Ecto neural progenitor cell (in vitro differentiated cells): ENCODE measurements around the gene WDR44.
"Not testable (repeated sequence)": the region's sequence is repeated elsewhere in the genome, so short reads cannot be mapped to it uniquely, and the experiment has no call there.

ENCODE experiments used
- DNase-seq: peaks from one replicate; pipeline ENCODE4 v3.0.0-alpha.2; 2018; ENCODE audit warnings: low spot score

Gene WDR44

GRCh38 chrX:118356154-118356701, 10.3 kb downstream of the WDR44 start:
- no peak for DNase-seq

DNA sequence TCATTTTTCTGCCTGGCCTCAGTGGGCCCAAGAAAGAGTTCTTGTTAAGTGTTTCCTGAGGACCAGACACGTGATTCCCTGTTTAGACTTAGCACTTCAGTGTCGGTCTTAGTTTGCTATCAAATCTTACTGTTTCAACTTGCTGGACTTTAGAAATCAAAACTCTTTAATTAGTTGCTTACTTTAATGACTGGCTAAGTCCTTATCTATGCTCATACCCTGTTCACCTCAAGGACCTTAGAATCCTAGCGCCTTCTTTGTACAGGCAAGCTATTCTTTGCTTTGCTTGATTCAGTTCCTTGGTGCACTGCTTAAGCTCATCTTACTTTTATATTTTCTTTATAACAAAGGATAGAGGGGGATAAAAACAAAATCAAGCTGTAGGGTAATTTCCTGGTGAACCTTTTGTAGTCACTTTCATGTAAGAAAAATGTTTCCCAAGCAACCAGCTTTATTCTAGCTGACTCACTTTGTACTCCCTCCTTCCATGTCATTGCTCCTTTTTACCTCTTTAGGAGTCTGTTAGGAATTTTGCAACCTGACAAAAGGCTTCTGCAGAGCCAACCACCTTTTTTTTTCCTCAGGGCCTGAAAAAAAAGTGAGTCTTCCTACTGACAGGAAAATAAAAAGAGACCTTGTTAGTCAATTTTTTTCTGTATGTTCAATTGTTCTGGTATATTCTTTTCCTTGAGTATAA, 14.7 kb downstream of the WDR44 start:
- no peak for DNase-seq

- no peak for DNase-seq
These were observed 18.4 kb downstream of the WDR44 start for GRCh38 chrX:118364261-118364660.

DNA sequence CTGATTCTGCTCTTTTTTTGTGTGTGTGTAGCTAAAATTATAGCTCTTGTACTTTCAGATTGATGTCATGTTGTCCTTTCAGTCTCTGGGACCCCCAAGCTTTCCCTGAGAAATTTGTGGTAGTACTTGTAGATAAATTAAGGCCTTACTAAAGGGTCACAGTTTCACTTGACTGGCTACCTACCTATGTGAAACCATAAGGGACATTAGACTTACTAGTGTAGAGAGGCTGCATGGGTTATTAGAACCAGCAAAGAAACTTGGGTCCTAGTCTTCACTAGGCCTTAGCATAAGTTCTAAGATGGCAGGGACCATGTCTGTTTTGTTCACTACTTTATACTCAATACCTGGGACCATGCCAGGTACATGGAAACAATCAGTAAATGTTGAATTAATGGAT, 21.4 kb downstream of the WDR44 start:
- DNase-seq = no peak

DNA sequence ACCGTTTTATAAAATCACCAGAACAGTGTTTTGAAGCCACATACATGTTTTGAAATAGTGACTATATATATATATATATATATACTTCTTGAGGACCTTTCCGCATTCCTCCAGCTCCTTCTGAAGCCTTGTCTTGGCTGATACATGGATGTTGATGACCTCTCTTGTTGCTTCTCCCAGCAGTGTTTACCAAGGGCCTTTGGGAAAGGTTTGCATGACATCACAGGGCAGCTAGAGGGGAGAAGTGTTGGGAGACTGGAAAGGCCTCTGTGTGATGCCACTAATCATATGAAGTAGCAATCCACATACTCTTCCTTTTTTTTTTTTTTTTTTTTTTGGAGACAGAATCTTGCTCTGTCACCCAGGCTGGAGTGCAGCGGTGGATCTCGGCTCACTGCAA, 22.5 kb downstream of the WDR44 start:
- no peak for DNase-seq

DNA sequence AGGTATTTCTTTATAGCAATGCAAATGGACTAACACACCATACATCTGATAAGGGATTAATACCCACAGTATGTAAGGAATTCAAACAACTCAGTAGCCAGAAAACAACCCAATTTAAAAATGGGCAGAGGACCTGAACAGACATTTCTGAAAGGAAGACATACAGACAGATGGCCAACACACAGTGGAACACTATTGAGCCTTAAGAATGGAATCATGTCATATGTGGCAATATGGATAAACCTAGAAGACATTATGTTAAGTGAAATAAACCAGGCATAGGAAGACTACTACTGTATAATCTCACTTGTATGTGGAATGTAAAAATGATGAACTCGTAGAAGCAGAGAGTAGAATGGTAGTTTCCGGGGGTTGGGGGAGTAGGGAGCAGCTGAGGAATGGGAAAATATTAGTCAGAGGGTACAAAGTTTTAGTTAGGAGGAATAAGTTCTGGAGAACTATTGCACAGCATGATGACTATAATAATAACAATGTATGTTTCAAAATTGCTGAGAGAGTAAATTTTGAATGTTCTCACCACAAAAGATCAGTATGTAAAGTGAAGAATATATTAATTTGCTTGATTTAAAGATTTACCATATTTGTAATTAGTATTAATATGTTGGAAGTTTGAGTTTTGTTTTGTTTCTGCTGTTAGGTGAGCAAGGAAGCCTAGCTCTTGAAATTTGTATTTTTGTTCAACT, 25.2 kb downstream of the WDR44 start:
- DNase-seq = no peak

DNA sequence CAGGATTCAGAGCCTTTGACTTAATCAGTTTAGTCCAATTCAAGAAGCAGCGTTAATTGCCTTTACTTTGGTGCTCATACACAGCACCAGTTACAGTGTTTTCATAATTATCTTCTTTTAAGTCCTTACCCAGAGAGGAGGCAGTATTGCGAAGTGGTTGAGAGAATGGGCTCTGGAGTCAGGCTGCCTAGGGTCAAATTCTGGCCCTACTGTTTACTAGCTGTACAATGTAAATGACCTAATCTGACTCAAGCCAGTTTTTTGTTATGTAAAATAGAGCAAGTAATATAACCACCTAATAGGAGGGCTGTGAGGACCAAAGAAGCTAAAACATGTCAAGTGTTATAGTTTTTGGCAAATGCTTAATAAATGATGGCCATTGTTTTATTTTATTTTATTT, 27.6 kb downstream of the WDR44 start:
- DNase-seq = no peak

GRCh38 chrX:118383120-118383519, 37.2 kb downstream of the WDR44 start:
- no peak for DNase-seq

DNA sequence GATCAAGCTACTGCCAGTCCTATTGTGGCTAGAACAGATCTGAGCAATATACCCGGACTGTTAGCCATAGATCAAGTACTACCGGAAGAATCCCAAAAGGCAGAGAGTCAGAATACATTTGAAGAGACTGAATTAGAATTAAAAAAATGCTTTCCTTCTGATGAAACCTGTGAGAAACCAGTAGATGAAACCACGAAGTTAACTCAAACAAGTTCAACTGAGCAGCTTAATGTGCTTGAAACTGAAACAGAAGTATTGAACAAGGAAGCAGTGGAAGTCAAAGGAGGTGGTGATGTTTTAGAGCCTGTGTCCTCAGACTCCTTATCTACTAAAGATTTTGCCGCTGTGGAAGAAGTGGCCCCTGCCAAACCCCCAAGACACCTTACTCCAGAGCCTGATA, 46.8 kb downstream of the WDR44 start:
- no peak for DNase-seq

DNA sequence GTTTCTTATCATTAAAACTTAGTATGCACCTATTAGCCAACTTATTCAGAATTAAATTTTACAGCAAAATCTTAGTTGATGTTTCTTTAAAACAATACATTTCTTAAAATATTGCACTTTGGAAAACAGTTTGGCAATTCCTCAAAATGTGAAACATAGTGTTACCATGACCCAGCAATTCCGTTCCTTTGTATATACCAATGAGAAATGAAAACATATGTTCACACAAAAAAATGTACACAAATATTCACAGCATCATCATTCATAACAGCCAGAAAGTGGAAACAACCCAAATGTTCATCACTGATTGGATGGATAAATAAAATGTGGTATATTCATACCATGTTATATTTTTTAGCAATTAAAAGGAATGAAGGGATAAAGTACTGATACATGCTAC, 50.2 kb downstream of the WDR44 start:
- DNase-seq = no peak

DNA sequence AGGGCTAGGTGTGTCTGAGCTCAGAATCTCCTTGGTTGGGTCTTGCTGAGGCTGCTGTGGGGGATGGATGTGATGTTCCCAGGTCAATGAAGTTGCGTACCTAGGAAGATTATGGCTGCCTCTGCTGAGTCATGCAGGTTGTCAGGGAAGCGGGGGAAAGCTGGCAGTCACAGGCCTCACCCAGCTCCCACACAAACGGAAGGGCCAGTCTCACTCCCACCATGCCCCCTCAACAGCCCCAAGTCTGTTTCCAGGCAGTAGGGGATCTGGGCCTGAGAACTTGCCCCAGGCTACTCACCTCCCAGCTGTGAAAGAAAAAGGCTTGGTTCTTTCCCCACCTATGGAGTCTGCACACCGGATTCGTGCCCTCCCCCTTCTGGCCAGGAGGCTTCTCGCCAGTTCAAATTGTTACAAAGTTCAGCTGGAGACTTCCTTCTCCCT, 72.9 kb downstream of the WDR44 start:
- peak; percentile 46 for DNase-seq

- no peak for DNase-seq
These were observed 74.6 kb downstream of the WDR44 start for GRCh38 chrX:118420462-118420861.

- no peak for DNase-seq
These were observed 77.7 kb downstream of the WDR44 start for GRCh38 chrX:118423558-118423957.

- no peak for DNase-seq
These were observed 86.9 kb downstream of the WDR44 start for GRCh38 chrX:118432799-118433198.

GRCh38 chrX:118437283-118437682, 91.4 kb downstream of the WDR44 start:
- no peak for DNase-seq

DNA sequence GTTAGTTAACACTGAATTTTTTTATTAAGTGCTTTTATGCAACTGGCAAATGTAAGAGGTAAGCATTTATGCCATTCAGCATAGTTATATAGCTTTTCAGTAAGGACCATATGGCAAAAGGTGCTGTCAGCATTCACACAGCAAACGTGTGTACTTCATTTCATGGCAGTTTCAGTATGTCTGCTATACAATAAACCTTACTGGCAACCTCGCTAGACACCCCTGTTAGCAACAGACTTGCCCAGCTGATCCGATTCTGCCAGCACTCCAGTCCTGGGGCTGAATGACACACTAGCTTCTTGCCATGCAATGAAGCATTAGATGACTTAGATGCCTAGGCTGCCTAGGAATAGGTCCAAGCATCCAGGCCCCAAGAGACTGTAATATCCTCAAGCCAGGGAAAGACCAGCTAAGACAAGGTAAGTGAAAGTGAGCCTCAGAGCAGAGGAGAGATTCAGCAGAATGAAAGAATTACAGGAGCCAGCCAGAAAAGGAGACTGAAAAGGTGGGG, 102.4 kb downstream of the WDR44 start:
- DNase-seq = no peak

DNA sequence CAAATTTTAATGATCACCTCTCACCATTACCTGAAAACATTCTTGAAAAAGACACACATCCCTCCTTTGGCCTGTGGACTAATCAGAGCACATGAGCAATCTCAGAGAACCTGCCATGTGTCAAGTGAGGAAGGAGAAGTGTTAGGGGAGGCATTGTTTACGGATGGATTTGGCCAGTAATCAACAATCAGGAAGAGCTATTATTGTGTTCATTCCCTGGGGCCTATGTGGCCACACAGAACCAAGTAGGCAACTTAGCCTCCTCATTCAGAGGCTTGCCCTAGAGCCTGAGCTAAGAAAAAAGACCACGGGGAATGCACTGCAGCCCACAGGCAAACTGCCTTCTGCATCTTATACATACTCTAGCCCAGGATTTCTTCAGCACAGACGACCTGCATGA, 109.1 kb downstream of the WDR44 start:
- DNase-seq = no peak

- no peak for DNase-seq
These were observed 113.6 kb downstream of the WDR44 start for GRCh38 chrX:118459494-118459893.

- DNase-seq = no peak
These were observed 118.6 kb downstream of the WDR44 start for GRCh38 chrX:118464501-118464900.

DNA sequence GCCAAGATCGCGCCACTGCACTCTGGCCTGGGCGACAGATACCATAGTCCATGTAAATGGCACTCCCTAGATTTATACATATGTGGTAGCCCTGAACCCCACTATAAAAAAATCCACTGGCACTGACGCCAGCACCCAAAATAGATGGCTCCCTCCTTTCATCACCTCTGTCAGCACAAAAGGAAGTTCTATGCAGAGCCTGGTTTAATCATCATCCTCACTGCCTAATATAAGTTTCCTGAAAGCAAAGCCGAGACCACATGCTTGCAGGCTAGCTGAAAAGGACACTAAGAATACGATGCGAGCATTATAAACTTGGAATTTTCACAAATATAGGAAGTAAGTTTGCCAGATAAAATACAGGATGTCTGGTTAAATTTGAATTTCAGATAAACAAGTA, 122.2 kb downstream of the WDR44 start:
- no peak for DNase-seq

DNA sequence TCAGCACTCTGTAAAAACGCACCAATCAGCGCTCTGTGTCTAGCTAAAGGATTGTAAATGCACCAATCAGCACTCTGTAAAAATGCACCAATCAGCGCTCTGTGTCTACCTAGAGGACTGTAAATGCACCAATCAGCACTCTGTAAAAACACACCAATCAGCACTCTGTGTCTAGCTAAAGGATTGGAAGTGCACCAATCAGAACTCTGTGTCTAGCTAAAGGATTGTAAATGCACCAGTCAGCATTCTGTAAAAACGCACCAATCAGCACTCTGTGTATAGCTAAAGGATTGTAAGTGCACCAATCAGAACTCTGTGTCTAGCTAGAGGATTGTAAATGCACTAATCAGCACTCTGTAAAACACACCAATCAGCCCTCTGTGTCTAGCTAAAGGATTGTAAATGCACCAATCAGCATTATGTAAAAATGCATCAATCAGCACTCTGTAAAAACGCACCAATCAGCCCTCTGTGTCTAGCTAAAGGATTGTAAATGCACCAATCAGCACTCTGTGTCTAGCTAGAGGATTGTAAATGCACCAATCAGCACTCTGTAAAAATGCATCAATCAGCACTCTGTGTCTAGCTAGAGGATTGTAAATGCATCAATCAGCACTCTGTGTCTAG, 124.9 kb downstream of the WDR44 start:
- DNase-seq = not testable (repeated sequence)

DNA sequence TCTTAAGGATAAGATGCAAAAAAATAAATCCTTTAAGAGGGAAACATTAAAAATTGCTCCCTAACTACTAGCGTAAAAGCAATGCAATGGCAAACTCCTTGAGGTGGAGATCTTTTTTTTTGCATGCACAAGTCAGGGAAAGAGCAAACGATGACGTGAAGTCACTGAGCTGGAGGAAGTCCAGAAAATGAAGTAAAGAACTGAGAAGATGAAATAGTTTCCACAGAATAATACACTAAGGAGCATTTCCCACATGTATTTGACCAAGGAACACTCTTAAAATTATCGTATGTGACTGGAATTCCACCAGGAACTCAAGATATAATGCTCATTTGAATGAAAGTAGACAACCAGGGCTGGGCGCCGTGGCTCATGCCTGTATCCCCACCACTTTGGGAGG, 128.7 kb downstream of the WDR44 start:
- DNase-seq = no peak

GRCh38 chrX:118475903-118476302, 130.0 kb downstream of the WDR44 start:
- DNase-seq = no peak
